Muscle layer of colon (tissue), 2 donors: ENCODE data around the gene SEZ6.

Experiments used
- H3K27ac ChIP-seq: one replicate; pipeline ENCODE4 v1.7.0; 2013; ENCODE audit warnings: low read depth, mild to moderate bottlenecking, low read length, moderate library complexity
- H3K27me3 ChIP-seq, 2 donors: one replicate each; pipeline ENCODE4 v1.7.0; 2013; ENCODE audit warnings: low read length in 2 of 2, mild to moderate bottlenecking in 2 of 2; ENCODE audit not compliant: insufficient read depth in 2 of 2, control insufficient read depth in 1 of 2
- H3K36me3 ChIP-seq: one replicate; pipeline ENCODE4 v1.7.0; 2013; ENCODE audit warnings: mild to moderate bottlenecking, low read length; ENCODE audit not compliant: insufficient read depth
- H3K4me1 ChIP-seq: one replicate; pipeline ENCODE4 v1.7.0; 2013; ENCODE audit warnings: mild to moderate bottlenecking, low read length; ENCODE audit not compliant: insufficient read depth
- H3K4me3 ChIP-seq, 2 donors: one replicate each; pipeline ENCODE4 v1.7.0; 2013; ENCODE audit warnings: low read length in 2 of 2, low read depth in 1 of 2, mild to moderate bottlenecking in 1 of 2, moderate library complexity in 1 of 2
- H3K9ac ChIP-seq: one replicate; pipeline ENCODE4 v1.7.0; 2013; ENCODE audit warnings: low read length
- H3K9me3 ChIP-seq: one replicate; pipeline ENCODE4 v1.7.0; 2013; ENCODE audit warnings: mild to moderate bottlenecking, low read length
- donor health status: abdominal sarcoma.
- donor health status: Adenocarcinoma of cecum.

Gene SEZ6

GRCh38 chr17:28983286-28984230 lies 22.3 kb downstream of the SEZ6 start:
- Histone ChIP-seq H3K36me3 (no peaks in the 10 kb centered on the region), H3K27ac (no peak overlapping the region), H3K4me3 (no peak overlapping the region), H3K4me1 (no peaks in the 10 kb centered on the region), H3K9ac (no peak overlapping the region), H3K27me3 (peaks cover 0 to 16% of the 10 kb centered on the region in 2 donors), H3K9me3 (no peaks in the 10 kb centered on the region)

- no peak overlapping the region for H3K4me3 ChIP-seq
- peaks cover 0 to 16% of the 10 kb centered on the region in 2 donors for H3K27me3 ChIP-seq
- no peak overlapping the region for H3K9ac ChIP-seq
Observed at GRCh38 chr17:28982131-28982793, 23.6 kb downstream of the SEZ6 start.

GRCh38 chr17:28978356-28978964 lies 27.4 kb downstream of the SEZ6 start:
- Histone ChIP-seq H3K9ac (no peak overlapping the region), H3K36me3 (no peaks in the 10 kb centered on the region), H3K27ac (no peak overlapping the region), H3K9me3 (no peaks in the 10 kb centered on the region), H3K27me3 (no peaks in the 10 kb centered on the region), H3K4me1 (peaks cover 5% of the 10 kb centered on the region), H3K4me3 (no peak overlapping the region)

More at GRCh38 chr17:28982131-28982793, 23.6 kb downstream of the SEZ6 start:
- Histone ChIP-seq H3K4me1 (no peaks in the 10 kb centered on the region), H3K36me3 (no peaks in the 10 kb centered on the region), H3K9me3 (no peaks in the 10 kb centered on the region), H3K27ac (no peak overlapping the region)

- Histone ChIP-seq H3K9me3 (no peaks in the 10 kb centered on the region), H3K9ac (no peak overlapping the region), H3K36me3 (no peaks in the 10 kb centered on the region), H3K4me3 (no peak overlapping the region), H3K4me1 (peaks cover 10% of the 10 kb centered on the region), H3K27ac (no peak overlapping the region), H3K27me3 (no peaks in the 10 kb centered on the region)
Observed at GRCh38 chr17:28977659-28978355, 28.0 kb downstream of the SEZ6 start.

GRCh38 chr17:28975646-28976045 lies 30.2 kb downstream of the SEZ6 start:
- no peaks in the 10 kb centered on the region for H3K27me3 ChIP-seq
- no peak overlapping the region for H3K9ac ChIP-seq
- H3K4me3 ChIP-seq = no peak overlapping the region
- H3K9me3 ChIP-seq = no peaks in the 10 kb centered on the region
- no peaks in the 10 kb centered on the region for H3K36me3 ChIP-seq
- H3K27ac ChIP-seq = no peak overlapping the region
- H3K4me1 ChIP-seq = peaks cover 24% of the 10 kb centered on the region

- peaks cover 28% of the 10 kb centered on the region for H3K4me1 ChIP-seq
- H3K27ac ChIP-seq = no peak overlapping the region
Observed at GRCh38 chr17:28975031-28975430, 30.8 kb downstream of the SEZ6 start.

GRCh38 chr17:28974451-28974850 lies 31.4 kb downstream of the SEZ6 start:
- Histone ChIP-seq H3K27me3 (no peaks in the 10 kb centered on the region), H3K9me3 (no peaks in the 10 kb centered on the region), H3K4me3 (no peak overlapping the region), H3K27ac (no peak overlapping the region), H3K9ac (no peak overlapping the region), H3K4me1 (peaks cover 28% of the 10 kb centered on the region), H3K36me3 (no peaks in the 10 kb centered on the region)

More at GRCh38 chr17:28975031-28975430, 30.8 kb downstream of the SEZ6 start:
- Histone ChIP-seq H3K27me3 (no peaks in the 10 kb centered on the region), H3K4me3 (no peak overlapping the region), H3K36me3 (no peaks in the 10 kb centered on the region), H3K9me3 (no peaks in the 10 kb centered on the region), H3K9ac (no peak overlapping the region)

- H3K9ac ChIP-seq = no peak overlapping the region
- H3K9me3 ChIP-seq = no peaks in the 10 kb centered on the region
- no peak overlapping the region for H3K4me3 ChIP-seq
- peaks cover 30% of the 10 kb centered on the region for H3K4me1 ChIP-seq
- H3K27me3 ChIP-seq = no peaks in the 10 kb centered on the region
- no peak overlapping the region for H3K27ac ChIP-seq
- H3K36me3 ChIP-seq = no peaks in the 10 kb centered on the region
Observed at GRCh38 chr17:28973425-28973824, 32.4 kb downstream of the SEZ6 start.

GRCh38 chr17:28972437-28972836 lies 33.4 kb downstream of the SEZ6 start:
- no peak overlapping the region for H3K27ac ChIP-seq
- H3K27me3 ChIP-seq = no peaks in the 10 kb centered on the region
- H3K4me3 ChIP-seq = no peak overlapping the region
- peaks cover 34% of the 10 kb centered on the region for H3K4me1 ChIP-seq
- H3K9ac ChIP-seq = no peak overlapping the region
- H3K36me3 ChIP-seq = no peaks in the 10 kb centered on the region
- H3K9me3 ChIP-seq = no peaks in the 10 kb centered on the region

GRCh38 chr17:28970879-28971278 lies 35.0 kb downstream of the SEZ6 start:
- Histone ChIP-seq H3K9ac (no peak overlapping the region), H3K27me3 (no peaks in the 10 kb centered on the region), H3K36me3 (no peaks in the 10 kb centered on the region), H3K4me3 (no peak overlapping the region), H3K9me3 (no peaks in the 10 kb centered on the region), H3K27ac (no peak overlapping the region), H3K4me1 (peaks cover 34% of the 10 kb centered on the region)
